NCI-H345 (cell line): ENCODE data around the gene LMOD2.
A peak's percentile ranks its signal among the peaks of the same experiment; 100 is the strongest.
"Not testable (repeated sequence)": the region's sequence is repeated elsewhere in the genome, so short reads cannot be mapped to it uniquely, and the experiment has no call there.

Source experiments
- DNase-seq: peaks from one replicate; lab custom pipeline; 2025; lab: John Stamatoyannopoulos, UW

LMOD2 gene, protein sequence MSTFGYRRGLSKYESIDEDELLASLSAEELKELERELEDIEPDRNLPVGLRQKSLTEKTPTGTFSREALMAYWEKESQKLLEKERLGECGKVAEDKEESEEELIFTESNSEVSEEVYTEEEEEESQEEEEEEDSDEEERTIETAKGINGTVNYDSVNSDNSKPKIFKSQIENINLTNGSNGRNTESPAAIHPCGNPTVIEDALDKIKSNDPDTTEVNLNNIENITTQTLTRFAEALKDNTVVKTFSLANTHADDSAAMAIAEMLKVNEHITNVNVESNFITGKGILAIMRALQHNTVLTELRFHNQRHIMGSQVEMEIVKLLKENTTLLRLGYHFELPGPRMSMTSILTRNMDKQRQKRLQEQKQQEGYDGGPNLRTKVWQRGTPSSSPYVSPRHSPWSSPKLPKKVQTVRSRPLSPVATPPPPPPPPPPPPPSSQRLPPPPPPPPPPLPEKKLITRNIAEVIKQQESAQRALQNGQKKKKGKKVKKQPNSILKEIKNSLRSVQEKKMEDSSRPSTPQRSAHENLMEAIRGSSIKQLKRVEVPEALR

DNA sequence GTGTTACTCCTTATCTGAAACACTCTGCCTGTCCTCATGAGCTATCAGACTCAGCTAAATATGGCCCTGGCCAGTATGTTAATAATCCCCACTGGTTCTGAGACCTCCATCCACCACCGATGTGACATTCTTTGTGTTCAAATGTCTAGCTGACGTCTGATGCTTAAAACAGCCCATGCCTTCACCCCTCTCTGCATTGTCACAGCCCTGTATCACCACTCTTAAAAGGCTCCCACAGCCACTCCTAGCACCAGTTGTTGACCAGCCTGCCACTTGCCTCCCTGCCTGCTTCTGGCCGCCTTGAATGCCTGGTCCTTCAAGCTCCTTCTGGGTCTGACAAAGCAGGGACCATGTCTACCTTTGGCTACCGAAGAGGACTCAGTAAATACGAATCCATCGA is at the start of gene LMOD2:
Gene LMOD2, plus strand, starts transcription at position 253 of the 400 bp plus-strand sequence. Its CDS starts 98 bp downstream, at position 351.
- DNase-seq: no peak

DNA sequence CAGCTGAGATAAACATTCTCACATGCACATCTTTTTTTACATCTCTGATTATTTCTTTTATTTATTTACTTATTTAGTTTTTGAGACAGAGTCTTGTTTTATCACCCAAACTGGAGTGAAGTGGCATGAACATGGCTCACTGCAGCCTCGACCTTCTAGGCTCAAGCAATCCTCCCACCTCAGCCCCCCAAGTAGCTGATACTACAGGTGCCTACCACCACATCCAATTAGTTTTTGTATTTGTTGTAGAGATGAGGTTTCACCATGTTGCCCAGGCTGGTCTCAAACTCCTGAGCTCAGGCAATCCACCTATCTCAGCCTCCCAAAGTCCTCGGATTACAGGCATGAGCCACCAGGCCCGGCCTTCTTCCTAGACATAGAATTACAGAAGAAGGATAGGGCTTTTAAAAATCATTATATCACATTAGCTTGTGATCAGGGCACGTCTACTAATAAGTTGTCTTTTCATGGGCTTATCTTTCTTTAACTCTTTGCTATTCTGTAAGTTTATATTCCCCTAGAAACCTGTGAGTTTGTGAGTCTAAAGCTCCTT is 48.2 kb upstream of the LMOD2 start:
- DNase-seq: no peak

DNA sequence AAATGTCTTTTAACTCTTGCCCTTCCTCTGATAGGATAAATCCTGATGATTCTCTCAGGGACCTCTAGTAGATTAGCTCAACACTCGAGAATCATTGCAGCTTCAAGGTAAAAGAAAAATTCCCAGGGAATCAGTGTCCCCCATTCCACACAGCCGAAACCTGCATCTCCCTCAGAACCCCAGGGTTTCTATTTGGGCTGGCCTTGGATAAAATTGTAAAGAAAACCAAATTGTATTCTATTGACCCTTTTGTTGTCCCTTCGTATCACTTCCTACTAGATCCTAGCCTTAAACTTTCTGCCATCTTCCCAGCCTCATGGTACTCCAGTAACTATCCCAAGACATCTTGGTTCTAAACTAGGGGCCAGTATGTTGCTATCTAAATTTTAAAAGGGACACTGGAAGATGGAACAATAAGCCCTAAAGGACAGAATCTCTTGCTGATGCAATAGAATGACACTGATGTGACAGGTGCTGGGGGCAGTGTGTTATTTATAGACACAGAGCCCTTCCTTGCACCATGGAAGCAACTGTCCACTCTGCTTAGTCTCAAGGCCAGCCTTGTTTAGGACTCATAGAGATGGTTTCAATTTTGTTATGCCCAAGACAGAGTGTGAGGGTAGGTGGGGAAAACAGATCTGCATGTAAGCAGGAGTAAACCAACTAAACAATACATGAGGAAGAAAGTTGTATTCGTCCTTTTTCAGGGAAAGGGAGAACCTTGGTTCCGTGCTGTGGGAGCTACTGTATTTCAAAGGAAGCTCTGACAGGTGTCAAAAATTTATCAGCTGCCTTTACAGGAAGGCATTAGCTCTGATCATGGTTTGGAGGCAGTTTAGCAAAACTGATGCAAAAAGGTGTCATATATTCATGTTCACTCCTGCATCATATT is 46.4 kb upstream of the LMOD2 start:
- DNase-seq: no peak

DNA sequence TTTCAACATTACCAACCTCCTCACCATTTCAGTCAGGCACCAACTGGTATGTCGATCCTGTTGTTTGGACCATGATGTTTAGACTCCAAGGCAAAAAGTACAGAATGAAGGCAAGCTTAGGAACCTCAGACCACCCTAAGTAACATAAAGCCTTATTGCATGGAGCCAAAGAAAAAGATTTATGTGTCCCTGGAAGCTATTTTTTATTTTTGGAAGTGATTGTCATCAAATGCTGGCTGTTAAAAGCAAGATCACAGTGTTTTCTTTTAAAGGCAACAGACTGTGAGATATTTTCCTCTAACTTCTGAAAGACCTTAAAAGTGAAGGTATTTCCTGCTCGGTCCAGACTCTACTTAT is 45.8 kb upstream of the LMOD2 start:
- DNase-seq: no peak

DNA sequence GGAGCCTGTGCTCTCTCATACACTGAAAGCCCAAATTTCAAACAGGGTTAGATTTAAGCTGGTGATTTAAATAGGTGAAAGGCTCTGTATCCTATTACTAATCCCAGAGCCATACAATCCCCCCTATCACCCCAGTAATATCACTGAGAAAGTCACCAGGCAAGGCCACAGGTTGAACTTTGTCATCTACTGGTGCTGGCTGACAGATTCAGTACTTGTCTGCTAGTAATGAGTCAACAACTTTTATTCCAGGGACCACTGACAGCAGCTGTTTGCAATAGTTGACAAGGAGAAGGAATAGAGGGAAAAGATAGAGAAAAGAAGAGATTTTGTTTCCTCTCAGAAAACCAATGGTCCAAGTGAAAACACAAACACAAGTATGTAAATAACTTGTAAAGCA is 43.6 kb upstream of the LMOD2 start:
- no peak for DNase-seq

DNA sequence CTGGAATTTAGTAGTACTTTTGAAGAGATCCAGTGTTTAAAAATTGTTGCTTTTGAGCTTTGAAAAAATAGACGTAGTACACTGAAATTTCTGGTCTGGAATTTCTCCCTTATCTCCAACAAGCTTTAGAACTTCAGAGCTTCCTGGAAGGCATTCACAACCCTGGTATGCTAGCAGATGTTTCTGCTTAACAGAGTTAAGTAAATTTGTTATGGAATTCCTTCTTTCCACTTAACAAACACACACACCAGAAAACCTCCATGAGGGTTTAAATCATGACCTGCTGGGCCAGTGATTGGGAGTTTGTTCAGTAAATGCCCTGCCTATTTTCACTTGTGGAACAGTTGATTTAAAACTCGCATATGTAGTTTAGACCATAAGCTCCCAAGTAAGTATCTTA is 40.3 kb upstream of the LMOD2 start:
- no peak for DNase-seq

DNA sequence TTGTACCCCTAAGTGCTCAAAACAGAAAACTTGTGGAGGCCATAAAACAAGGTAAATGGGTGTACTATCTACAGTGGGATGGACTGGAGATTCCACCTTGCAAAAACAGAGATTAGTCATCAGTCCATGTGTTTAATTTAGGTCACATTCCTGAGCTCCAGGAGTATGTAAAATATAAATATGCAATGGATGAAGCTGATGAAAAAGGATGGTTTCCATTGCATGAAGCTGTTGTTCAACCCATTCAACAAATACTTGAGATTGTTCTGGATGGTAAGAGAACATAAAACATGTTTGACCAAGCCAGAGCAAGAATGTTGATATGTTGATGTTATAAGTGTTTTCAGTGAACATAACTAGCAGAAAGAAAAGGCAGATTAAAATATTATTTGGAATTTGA is 39.4 kb upstream of the LMOD2 start:
- DNase-seq: no peak

DNA sequence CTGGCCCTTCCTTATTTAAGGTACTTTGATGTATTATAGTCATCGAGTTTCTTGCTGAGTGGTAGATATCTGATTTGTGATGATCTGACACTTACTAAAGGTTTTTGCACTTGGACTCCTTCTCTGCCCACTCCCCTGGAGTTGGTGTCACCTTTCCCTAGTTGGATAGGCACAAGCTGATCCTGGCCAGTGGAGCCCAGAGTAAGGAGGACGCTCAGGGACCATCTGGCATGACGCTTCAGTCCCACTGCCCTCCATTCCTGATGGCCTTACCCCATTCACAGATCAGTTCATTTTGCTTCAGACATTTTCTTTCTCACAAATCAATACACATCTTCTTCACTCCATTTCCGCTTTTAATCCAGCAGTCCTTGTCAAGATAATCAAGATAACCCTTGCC is 34.0 kb upstream of the LMOD2 start:
- no peak for DNase-seq

DNA sequence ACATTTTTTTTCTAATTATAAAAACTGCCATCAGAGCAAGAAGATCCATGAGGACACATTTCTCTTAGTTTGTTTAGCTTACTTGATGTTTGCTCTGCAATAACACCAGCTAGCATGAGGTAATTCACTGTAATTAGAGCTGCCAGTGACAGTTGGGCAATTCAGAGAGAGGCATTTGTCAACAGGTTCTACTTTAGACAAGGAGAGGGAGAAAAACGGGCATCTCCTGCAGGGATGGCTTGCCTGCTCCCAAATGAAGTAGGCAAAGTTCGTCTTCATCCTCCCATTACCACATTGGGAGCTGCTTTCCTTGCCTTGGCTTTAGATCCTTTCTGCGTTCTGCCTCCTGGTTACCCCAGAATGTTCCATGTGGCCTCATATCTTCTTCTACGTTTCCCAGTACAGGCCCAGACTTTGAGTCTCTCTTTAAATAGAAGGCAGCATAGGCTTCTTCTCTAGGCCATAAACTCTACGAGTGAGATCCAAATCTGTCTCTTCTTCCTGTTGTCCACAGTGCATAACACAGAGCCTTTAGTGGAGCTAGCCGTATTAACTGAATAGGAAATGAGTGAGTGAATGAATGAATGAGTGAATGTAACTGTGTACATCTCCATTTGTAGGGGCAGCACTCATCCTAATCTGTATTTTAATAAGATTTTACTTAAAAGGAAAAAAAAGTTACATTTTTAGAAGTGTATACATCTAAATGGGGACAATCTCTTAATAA is 32.8 kb upstream of the LMOD2 start:
- DNase-seq: peak; percentile 87

DNA sequence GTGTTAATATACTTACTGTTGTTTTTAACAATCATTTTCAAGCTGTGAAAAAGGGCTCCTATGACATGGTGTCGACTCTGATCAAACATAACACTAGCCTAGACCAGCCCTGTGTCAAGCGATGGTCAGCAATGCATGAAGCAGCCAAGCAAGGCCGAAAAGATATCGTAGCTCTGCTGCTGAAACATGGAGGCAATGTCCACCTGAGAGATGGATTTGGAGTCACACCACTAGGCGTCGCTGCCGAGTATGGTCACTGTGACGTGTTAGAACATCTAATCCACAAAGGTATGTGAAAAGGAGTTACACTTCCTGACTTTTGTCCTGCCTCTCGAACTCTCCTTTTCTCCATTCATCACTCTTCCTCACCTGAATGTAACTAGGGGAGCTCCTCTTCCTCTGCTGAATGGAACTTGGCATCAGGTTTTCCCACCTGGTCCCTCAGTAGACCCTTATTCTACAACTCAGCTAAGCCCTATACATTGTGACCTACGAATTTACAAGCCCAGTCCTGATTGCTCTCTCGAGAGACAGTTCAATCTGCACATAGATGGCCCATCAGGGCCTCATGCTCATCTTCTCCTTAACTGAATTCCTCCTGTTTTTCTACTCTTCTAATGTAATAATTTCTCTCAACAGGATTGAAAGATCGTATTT is 31.0 kb upstream of the LMOD2 start:
- DNase-seq: no peak

DNA sequence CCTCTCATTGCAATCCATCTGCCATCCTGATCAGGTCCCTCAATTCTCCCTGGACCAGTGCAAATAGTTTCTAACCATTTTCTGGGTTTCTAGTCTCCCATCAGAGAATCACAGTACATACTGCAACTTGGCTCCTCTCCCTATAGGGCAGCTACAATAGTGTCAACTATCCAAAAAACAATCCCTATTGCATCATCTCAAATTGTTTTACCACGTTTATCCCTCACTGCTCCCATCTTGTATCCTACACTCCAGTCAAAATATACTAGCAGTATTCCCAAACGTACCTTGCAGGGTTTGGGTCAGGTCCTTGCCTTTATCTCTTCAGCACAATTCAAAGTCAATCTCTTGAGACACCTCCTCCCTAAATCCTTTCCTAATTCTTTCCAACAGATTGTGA is 30.4 kb upstream of the LMOD2 start:
- DNase-seq: no peak

DNA sequence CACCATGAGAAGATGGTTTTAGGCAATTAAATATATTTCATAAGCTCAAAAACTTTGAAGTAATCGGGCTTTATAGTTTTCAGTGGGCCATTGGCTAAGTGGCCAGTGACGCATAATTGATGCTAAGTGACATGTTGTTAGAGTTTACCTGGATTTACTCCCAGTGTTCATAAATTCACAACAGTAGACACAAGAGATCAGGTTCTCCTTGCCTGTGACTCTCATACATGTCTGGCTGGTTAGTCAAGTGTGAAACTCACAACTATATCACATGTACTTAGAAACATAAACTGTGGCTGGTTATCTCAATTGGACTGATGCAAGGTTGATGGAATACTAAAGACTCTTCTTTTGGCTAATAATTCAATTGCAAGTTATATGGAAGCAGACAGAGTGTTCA is 27.8 kb upstream of the LMOD2 start:
- DNase-seq: no peak

DNA sequence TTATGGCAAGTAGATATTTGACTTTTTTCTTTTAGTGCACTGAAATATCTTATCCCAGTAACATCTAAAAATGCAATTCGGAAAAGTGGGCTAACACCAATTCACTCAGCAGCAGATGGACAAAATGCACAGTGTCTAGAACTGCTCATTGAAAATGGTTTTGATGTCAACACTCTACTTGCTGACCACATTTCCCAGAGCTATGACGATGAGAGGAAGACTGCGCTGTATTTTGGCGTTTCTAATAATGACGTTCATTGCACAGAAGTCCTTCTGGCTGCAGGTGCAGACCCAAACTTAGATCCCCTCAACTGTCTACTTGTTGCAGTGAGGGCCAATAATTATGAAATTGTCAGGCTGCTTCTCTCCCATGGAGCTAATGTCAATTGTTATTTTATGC is 26.8 kb upstream of the LMOD2 start:
- no peak for DNase-seq

DNA sequence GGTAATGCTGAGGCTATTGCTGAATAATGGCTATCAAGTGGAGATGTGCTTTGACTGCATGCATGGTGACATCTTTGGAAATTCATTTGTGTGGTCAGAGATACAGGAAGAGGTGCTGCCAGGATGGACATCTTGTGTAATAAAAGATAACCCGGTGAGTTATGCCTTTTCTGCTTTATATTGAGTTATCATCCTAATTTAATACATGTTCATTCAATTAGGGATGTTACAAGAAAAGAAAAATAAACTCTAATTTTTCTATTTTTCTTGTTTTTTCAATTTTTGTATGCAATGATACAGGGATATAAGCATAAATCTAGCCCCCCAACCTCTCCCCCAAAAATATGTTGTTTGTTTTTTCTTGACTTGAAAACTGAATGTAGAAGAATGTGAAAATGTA is 26.4 kb upstream of the LMOD2 start:
- DNase-seq: no peak

DNA sequence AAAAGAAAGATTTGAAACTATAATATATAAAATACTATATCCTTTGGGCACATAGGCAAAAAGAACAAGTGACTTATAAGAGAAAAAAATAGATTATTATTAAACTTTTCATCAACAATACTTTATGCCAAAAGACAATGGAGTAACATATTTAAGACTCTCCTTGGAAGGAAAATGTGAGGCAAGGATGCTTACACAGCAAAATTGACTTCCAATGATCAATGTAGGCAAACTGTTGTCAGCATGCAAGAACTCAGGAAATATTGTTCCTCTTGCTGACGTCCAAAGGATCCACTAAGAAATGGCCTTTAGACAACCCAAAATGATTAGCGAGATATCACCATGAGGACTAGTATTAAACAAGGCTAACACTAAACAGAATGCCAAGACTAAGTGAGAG is 22.9 kb upstream of the LMOD2 start:
- no peak for DNase-seq

DNA sequence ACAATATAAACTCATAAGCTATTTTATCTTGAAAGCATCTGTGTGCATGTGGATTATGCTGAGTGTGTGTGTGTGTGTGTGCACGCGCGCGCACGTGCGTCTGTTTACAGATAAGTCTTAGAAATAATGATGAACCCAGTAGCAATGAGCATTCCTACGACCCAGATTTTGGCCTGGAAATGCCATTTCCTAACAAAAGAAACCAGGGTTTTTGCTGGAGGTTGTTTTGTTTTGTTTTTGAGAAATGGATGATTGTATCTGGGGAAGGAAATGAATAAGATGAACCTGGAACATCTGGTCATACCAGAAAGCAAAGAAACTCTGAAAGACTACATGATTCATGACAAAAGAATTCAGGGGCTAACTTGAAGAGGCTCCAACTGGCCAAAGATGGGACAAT is 22.1 kb upstream of the LMOD2 start:
- no peak for DNase-seq

DNA sequence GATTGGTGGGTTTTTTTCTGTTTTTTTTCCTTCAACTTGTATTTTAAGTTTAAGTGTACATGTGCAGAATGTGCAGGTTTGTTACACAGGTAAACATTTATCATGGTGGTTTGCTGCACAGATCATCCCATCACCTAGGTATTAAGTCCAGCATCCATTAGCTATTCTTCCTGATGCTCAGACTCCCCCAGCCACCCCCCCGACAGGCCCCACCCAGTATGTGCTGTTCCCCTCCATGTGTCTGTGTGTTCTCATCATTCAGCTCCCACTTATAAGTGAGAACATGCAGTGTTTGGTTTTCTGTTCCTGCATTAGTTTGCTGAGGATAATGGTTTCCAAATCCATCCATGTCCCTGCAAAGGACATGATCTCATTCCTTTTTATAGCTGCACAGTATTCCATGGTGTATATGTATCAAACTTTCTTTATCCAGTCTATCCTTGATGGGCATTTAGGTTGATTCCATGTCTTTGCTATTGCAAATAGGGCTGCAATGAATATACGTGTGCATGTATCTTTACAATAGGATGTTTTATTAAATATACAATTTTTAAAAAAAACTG is 21.6 kb upstream of the LMOD2 start:
- DNase-seq: not testable (repeated sequence)

DNA sequence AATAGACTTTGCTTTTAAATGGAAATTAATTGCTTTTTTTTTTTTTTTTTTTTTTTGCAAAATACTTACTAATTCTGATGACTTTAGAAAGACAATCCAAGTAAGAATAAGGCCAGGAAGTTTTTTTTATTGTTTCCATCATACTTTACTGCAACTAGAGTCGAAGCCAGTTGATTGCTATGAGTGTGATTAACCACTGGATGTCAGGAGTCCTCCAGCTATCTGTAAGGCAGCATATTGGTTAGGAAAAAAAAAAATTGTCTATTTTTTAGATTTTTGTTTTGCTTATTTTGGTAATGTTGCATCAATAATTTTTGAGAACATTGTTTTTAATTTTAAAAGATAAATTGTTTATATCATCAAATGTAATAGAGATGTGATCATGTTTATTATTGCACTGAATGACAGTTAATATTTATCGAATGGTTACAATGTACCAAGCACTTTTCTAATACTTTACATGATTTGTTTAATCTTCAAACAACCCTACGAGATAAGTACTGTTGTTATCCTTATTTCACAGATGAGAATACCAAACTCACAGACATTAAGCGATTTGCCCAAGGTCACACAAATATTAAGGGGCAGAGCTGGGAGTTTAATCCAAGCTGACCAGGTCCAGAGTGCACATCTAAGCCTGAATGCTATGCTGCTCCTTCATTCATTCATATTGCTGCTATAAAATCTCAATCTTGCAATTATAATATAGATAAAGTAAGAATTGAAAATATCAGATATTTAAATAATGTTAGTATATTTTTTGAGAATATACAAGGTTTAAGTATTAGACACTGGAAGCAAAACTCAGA is 19.9 kb upstream of the LMOD2 start:
- DNase-seq: peak; percentile 18

DNA sequence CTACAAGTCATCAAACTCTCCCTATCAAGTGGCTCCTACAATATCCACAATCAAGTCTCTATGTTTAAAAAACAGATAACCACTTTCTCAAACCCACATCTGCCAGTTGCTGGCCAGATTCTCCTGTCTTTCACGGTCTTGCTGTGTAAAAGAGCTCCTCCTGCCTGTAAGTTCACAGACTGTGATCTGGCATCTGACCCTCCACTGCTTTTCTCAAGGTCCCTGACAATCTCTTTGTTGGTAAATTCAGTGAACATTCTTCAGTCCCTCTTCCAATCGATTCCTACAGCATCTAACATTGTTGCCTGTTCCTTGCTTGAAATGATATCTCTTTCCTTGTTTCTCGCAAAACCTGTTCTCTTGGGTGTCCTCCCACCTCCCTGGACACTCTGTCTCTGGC is 18.5 kb upstream of the LMOD2 start:
- no peak for DNase-seq

DNA sequence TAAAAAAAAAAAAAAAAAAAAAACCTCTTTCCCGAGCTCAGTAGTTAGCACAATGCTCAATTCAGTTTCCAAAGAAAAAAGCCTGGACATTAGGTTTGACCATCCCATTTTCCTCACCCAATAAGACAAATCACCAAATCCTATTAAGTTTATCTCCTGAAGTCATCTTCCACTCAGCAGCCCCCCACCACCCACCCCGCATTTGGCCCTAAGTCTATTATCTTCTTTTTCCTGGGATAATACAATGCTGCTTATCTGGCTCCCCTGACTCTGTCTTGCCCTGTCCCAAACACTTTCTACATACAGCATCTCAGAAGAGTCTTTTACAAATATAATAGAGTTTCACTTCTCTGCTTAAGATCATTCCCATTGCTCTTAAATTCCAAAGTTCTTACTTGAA is 17.8 kb upstream of the LMOD2 start:
- no peak for DNase-seq
